LNCAP (cell line): Measurements from ENCODE around the gene KCNC1.

ENCODE experiments used
- CTCF ChIP-seq: fragments of 450-650 bp; IDR thresholded peaks from 2 replicates; pipeline ENCODE4 v1.5.1; 2017; ENCODE audit warnings: mild to moderate bottlenecking

Gene KCNC1

GRCh38 chr11:17805873-17806272 is 71.3 kb downstream of the KCNC1 start:
- TF ChIP-seq CTCF: no peak

GRCh38 chr11:17807034-17807433 is 72.5 kb downstream of the KCNC1 start:
- no peak for TF ChIP-seq CTCF

- TF ChIP-seq CTCF: no peak
Measured at GRCh38 chr11:17810041-17810440, 75.5 kb downstream of the KCNC1 start.

- no peak for TF ChIP-seq CTCF
Measured at GRCh38 chr11:17810746-17811145, 76.2 kb downstream of the KCNC1 start.

- TF ChIP-seq CTCF: no peak
Measured at GRCh38 chr11:17811352-17811751, 76.8 kb downstream of the KCNC1 start.

GRCh38 chr11:17812091-17812864 is 77.7 kb downstream of the KCNC1 start:
- TF ChIP-seq CTCF: no peak

- TF ChIP-seq CTCF: no peak
Measured at GRCh38 chr11:17812865-17813187, 78.2 kb downstream of the KCNC1 start.
